Gastrocnemius medialis (tissue), 4 donors: ENCODE results near the gene RNF38. TPM values are rescaled to one million over a fixed set of nuclear protein-coding genes. Genes with fewer than 3 reads are reported as not detected.

Experiments
- ATAC-seq, 2 donors: fragments of 150-250 bp; one replicate each; pipeline ENCODE4 v1.9.1; 2016
- DNase-seq, 2 donors: peaks; one replicate each; pipeline ENCODE4 v3.0.0-alpha.2; 2019
- H3K27ac ChIP-seq, 4 donors: fragments of 200-600 bp; sonication (generic); 1 replicate in 1 of 4; 2 replicates in 3 of 4; pipeline ENCODE4 v1.5.1; 2016 to 2018; ENCODE audit warnings: mild to moderate bottlenecking in 2 of 4, moderate library complexity in 1 of 4
- H3K27me3 ChIP-seq, 3 donors: fragments of 200-600 bp; sonication (generic) in 2 of 3; 1 replicate in 1 of 3; 2 replicates in 2 of 3; pipeline versions ENCODE4 v1.5.1 to v1.6.0; 2016 to 2019; ENCODE audit warnings: mild to moderate bottlenecking in 1 of 3, moderate library complexity in 1 of 3
- H3K36me3 ChIP-seq, 2 donors: fragments of 200-600 bp; sonication (generic) in 1 of 2; one replicate each; pipeline ENCODE4 v1.5.1; 2017 to 2018
- H3K4me1 ChIP-seq, 2 donors: fragments of 200-600 bp; sonication (generic) in 1 of 2; one replicate each; pipeline ENCODE4 v1.5.1; 2016 to 2017; ENCODE audit warnings: mild to moderate bottlenecking in 2 of 2
- H3K4me3 ChIP-seq, 4 donors: fragments of 200-600 bp; sonication (generic) in 3 of 4; 1 replicate in 1 of 4; 2 replicates in 3 of 4; pipeline ENCODE4 v1.5.1; 2016 to 2019; ENCODE audit warnings: mild to moderate bottlenecking in 2 of 4
- H3K9me3 ChIP-seq, 3 donors: fragments of 200-600 bp; sonication (generic) in 2 of 3; 1 replicate in 1 of 3; 2 replicates in 2 of 3; pipeline ENCODE4 v1.5.1; 2016 to 2019
- POLR2A ChIP-seq, 2 donors: fragments of 450-650 bp; IDR thresholded peaks; one replicate each; pipeline ENCODE4 v1.6.1; 2017; ENCODE audit warnings: antibody characterized with exemption in 2 of 2, mild to moderate bottlenecking in 2 of 2, moderate library complexity in 2 of 2
- in situ Hi-C, 4 donors: fragments of 200-750 bp; cut with MboI; loops; one replicate each; pipeline versions ENCODE4 v1.15.0 to v1.8.0; 2017; ENCODE audit warnings: low sequenced_read_pairs in 4 of 4
- intact Hi-C: fragments of 100-400 bp; cut with DNase I; formaldehyde crosslinking; loops from one replicate; pipeline ENCODE4 v1.15.1; 2023; ENCODE audit warnings: low total_unique reads
- total RNA-seq, 4 donors: library from RNA; depleted of rRNA; stranded (reverse); fragments of >200 nt; gene quantifications; one replicate each; pipeline versions ENCODE4 v1.1.0 to v1.2.3, GENCODE V29; 2016
- TF ChIP-seq, protein P1 (sequence below), 5 experiments: fragments of 450-650 bp in 3 of 5; fragments of 200-600 bp in 2 of 5; sonication (generic) in 2 of 5; IDR thresholded peaks in 4 of 5; conservative IDR thresholded peaks in 1 of 5; 1 replicate in 4 of 5; 2 replicates in 1 of 5; pipeline ENCODE4 v1.5.1; 2016 to 2019; ENCODE audit warnings: antibody characterized with exemption in 5 of 5, mild to moderate bottlenecking in 3 of 5, moderate library complexity in 3 of 5

Gene RNF38
- total RNA-seq, 4 donors from 2014 or later = 15.7 to 24.8 (median 20.7) TPM

DNA sequence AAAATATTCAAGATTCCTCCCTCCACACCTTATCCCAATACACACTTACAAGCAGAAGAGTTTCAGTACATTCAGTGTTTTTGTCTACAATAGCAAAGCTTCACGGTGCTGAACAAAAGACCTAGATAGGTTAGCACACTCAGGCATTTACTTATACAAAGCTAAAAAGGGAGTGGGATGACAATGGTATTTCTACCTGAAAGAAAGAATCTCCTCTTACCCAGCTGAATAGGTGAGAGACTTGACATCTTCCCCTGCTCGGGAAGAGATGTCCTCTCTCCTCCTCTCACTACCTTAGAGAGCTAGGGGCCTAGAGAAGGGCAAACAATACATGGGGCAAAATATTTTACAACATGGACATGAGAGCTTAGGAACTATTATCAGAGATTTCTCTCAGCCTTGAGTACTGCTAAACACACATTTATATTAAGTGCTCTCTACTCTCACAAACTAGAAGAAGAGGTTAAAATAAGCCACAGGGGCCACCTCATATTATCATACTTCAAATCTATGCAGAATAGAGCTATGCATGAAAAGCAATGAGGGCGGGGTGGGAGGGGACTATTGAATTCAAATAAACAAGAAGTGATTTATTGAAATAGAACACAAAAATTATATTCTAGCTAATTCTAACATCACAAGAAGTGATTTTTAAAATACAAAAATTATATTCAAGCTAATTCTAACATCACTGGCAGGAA, 38.6 kb upstream of the RNF38 start:
- DNase-seq = no peak
- Histone ChIP-seq H3K4me1 (peaks cover 6 to 9% of the 10 kb centered on the region in 2 donors), H3K4me3 (no peak overlapping the region), H3K27ac (no peak overlapping the region), H3K27me3 (no peaks in the 10 kb centered on the region), H3K36me3 (no peaks in the 10 kb centered on the region), H3K9me3 (no peaks in the 10 kb centered on the region)
- TF ChIP-seq, protein P1, sequence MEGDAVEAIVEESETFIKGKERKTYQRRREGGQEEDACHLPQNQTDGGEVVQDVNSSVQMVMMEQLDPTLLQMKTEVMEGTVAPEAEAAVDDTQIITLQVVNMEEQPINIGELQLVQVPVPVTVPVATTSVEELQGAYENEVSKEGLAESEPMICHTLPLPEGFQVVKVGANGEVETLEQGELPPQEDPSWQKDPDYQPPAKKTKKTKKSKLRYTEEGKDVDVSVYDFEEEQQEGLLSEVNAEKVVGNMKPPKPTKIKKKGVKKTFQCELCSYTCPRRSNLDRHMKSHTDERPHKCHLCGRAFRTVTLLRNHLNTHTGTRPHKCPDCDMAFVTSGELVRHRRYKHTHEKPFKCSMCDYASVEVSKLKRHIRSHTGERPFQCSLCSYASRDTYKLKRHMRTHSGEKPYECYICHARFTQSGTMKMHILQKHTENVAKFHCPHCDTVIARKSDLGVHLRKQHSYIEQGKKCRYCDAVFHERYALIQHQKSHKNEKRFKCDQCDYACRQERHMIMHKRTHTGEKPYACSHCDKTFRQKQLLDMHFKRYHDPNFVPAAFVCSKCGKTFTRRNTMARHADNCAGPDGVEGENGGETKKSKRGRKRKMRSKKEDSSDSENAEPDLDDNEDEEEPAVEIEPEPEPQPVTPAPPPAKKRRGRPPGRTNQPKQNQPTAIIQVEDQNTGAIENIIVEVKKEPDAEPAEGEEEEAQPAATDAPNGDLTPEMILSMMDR (IDR thresholded peaks at IDR 0.05 in 4 of 5, conservative IDR thresholded peaks at IDR 0.05 in 1 of 5) = no peak
- no peak for TF ChIP-seq POLR2A (IDR thresholded peaks at IDR 0.05)
- ATAC-seq = no peak
- intact Hi-C loops (no loop called here), in situ Hi-C loops (loop anchor here in 1 of 4 donors (25.0 kb wide), 1 partner anchor 274 kb away; no protein-coding TSS in a partner anchor)

DNA sequence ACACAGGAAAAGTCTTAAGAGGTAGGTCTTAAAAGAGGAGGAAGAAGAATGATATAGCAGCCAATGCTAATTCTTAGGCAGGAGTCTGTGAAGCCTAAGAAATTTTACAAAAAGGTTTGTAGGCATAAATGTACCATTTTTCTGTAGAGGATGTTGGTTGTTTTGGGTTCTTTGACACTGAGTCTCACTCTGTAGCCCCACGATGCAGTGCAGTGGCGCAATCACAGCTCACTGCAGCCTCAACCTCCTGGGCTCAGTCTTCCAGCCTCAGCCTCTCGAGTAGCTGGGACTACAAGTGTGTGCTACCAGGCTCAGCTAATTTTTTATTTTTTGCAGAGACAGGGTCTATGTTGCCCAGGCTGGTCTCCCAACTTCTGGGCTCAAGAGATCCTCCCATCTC, 37.7 kb upstream of the RNF38 start:
- no peak for DNase-seq
- Histone ChIP-seq H3K27me3 (no peaks in the 10 kb centered on the region), H3K4me3 (no peak overlapping the region), H3K36me3 (no peaks in the 10 kb centered on the region), H3K9me3 (no peaks in the 10 kb centered on the region), H3K27ac (no peak overlapping the region), H3K4me1 (peaks cover 0 to 2% of the 10 kb centered on the region in 2 donors)
- in situ Hi-C loops (loop anchor here in 1 of 4 donors (25.0 kb wide), 1 partner anchor 275 kb away; no protein-coding TSS in a partner anchor), intact Hi-C loops (no loop called here)
- ATAC-seq = no peak
- TF ChIP-seq, protein P1 (IDR thresholded peaks at IDR 0.05 in 4 of 5, conservative IDR thresholded peaks at IDR 0.05 in 1 of 5) = no peak
- TF ChIP-seq POLR2A (IDR thresholded peaks at IDR 0.05) = no peak

DNA sequence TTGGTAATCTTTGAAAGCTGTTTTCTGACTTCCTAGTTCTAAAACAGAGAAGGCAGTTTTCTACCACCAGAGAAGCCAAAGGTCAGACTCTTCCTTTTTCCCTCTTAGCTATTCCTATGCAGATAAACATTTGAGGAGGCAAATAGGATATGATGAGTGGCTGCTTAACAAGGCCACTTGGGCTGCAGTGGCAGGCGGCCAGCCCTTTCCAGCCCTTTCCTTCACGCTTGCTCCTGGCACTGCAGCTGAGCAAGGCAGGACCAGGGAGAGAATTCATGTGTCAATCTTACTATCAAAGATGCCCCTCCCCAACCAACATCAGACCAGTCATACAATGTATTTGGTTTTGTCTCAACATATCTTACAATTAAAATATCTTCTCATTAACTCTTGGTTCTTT, 36.8 kb upstream of the RNF38 start:
- DNase-seq = no peak
- no peak overlapping the region for H3K4me3 ChIP-seq
- H3K4me1 ChIP-seq = no peaks in the 10 kb centered on the region
- ATAC-seq = no peak
- no peaks in the 10 kb centered on the region for H3K36me3 ChIP-seq
- no peaks in the 10 kb centered on the region for H3K27me3 ChIP-seq
- in situ Hi-C loops (loop anchor here in 1 of 4 donors (25.0 kb wide), 1 partner anchor 275 kb away; no protein-coding TSS in a partner anchor), intact Hi-C loops (no loop called here)
- TF ChIP-seq, protein P1 (IDR thresholded peaks at IDR 0.05 in 4 of 5, conservative IDR thresholded peaks at IDR 0.05 in 1 of 5) = no peak
- no peak for TF ChIP-seq POLR2A (IDR thresholded peaks at IDR 0.05)
- no peaks in the 10 kb centered on the region for H3K9me3 ChIP-seq
- H3K27ac ChIP-seq = no peak overlapping the region

DNA sequence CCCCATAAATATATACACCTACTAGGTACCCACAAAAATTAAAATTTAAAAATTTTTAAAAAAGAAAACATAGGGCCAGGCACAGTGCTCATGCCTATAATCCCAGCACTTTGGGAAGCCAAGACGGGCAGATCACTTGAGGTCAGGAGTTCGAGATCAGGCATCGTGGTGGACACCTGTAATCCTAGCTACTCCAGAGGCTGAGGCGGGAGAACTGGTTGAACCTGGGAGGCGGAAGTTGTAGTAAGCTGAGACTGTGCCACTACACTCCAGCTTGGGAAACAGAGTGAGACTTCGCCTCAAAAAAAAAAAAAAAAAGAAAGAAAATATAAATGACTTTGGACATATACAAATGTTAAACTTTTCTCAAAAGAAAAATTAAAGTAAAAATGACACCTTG, 33.3 kb upstream of the RNF38 start:
- Histone ChIP-seq H3K4me3 (no peak overlapping the region), H3K4me1 (no peaks in the 10 kb centered on the region), H3K9me3 (no peaks in the 10 kb centered on the region), H3K27ac (no peak overlapping the region), H3K27me3 (no peaks in the 10 kb centered on the region), H3K36me3 (no peaks in the 10 kb centered on the region)
- intact Hi-C loops = no loop called here
- DNase-seq (no peak), ATAC-seq (no peak)
- in situ Hi-C loops = loop anchor here in 1 of 4 donors (25.0 kb wide), 1 partner anchor 279 kb away; no protein-coding TSS in a partner anchor
- TF ChIP-seq POLR2A (IDR thresholded peaks at IDR 0.05) = no peak
- TF ChIP-seq, protein P1 (IDR thresholded peaks at IDR 0.05 in 4 of 5, conservative IDR thresholded peaks at IDR 0.05 in 1 of 5) = no peak
